ENCODE data around the gene CSRNP3. TPM values are rescaled to one million over a fixed set of nuclear protein-coding genes. Genes with fewer than 3 reads are reported as not detected.

Gene CSRNP3
- total RNA-seq, 1 donor from 2014 or later, result 18.4 TPM

- Mint-ChIP-seq H3K4me3 (peak overlapping the region; percentile 96), H3K9me3 (no peaks in the 10 kb centered on the region), H3K36me3 (no peaks in the 10 kb centered on the region), H3K4me1 (ENCODE audit: unreplicated experiment) (peaks cover 33% of the 10 kb centered on the region), H3K27me3 (no peaks in the 10 kb centered on the region), H3K27ac (peak overlapping the region; percentile 53)
- DNase-seq (ENCODE audit: extremely low spot score, unreplicated experiment), result no peak
- TF ChIP-seq, protein P1, sequence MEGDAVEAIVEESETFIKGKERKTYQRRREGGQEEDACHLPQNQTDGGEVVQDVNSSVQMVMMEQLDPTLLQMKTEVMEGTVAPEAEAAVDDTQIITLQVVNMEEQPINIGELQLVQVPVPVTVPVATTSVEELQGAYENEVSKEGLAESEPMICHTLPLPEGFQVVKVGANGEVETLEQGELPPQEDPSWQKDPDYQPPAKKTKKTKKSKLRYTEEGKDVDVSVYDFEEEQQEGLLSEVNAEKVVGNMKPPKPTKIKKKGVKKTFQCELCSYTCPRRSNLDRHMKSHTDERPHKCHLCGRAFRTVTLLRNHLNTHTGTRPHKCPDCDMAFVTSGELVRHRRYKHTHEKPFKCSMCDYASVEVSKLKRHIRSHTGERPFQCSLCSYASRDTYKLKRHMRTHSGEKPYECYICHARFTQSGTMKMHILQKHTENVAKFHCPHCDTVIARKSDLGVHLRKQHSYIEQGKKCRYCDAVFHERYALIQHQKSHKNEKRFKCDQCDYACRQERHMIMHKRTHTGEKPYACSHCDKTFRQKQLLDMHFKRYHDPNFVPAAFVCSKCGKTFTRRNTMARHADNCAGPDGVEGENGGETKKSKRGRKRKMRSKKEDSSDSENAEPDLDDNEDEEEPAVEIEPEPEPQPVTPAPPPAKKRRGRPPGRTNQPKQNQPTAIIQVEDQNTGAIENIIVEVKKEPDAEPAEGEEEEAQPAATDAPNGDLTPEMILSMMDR (conservative IDR thresholded peaks at IDR 0.05), result no peak
Measured at GRCh38 chr2:165470361-165470760, 863 bp downstream of the CSRNP3 start.

DNA sequence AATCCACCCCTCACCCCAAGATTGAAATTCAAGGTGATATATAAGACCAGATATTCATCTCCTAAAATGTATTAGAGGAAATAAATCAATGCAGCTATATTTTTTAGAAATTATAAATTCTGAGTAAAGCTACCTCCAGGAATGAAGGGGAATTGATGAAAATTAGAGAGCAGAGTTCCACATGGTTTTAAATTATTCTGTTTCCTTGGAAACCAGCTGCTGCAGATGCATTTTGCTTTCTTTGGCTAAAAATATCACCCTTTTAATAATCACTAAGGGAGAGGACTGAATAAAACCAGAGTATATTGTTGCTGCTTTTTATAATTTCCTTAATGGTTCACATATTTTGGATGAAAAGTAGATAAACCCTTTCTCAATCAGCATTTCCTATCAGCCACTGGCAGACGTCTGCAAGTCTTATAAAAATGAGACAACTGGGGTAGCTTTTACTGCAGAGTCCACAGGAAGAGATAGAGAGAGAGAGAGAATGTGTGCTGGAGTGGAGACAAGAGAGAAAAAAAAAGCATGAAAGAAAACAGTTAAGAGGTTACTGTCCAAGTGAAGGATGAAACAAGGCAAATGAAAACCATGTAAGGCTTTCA, 2.0 kb downstream of the CSRNP3 start:
- Mint-ChIP-seq H3K27ac (peak overlapping the region; percentile 6), H3K36me3 (no peaks in the 10 kb centered on the region), H3K4me1 (ENCODE audit: unreplicated experiment) (peaks cover 37% of the 10 kb centered on the region)

GRCh38 chr2:165472922-165473321, 3.4 kb downstream of the CSRNP3 start:
- no peak for DNase-seq (ENCODE audit: extremely low spot score, unreplicated experiment)
- Mint-ChIP-seq H3K36me3 (no peaks in the 10 kb centered on the region), H3K27me3 (no peaks in the 10 kb centered on the region), H3K4me3 (no peak overlapping the region), H3K4me1 (ENCODE audit: unreplicated experiment) (peaks cover 37% of the 10 kb centered on the region), H3K9me3 (no peaks in the 10 kb centered on the region), H3K27ac (no peak overlapping the region)
- TF ChIP-seq, protein P1 (conservative IDR thresholded peaks at IDR 0.05), result no peak

More for the DNA sequence above, 2.0 kb downstream of the CSRNP3 start:
- peak overlapping the region; percentile 80 for H3K4me3 Mint-ChIP-seq
- H3K27me3 Mint-ChIP-seq, result no peaks in the 10 kb centered on the region
- DNase-seq (ENCODE audit: extremely low spot score, unreplicated experiment), result no peak
- no peaks in the 10 kb centered on the region for H3K9me3 Mint-ChIP-seq
- TF ChIP-seq, protein P1 (conservative IDR thresholded peaks at IDR 0.05), result no peak

DNA sequence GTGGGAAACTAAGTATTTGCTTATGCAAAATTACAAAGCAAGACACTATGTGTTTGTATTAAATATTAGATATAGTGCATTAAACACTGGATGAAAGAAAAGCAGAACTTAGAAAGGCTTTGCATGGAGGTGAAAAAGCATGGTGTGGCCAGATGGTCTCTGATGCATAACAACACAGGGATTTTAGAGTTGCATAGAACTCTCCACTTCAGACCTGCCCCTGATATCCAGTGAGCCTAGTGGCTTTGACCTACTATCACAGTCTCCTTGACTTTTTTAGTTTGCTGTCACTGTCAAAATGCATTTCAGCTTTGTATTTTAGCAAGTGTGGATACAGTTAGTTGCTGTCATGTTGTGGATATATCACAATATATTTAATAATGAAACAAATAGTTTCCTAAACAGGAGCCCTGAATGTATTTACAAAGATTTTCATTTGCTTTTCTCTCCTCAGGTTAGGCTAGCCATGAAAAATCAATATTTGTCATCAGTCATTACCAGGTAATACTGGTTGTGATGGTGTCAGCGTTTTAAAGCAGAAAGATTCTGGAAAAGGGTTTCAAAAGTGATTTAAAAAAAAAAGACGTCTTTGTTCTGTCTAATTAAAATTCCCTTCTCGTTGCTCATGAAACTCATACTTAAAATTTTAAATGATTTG, 5.2 kb downstream of the CSRNP3 start:
- Mint-ChIP-seq H3K36me3 (peaks cover under 1% of the 10 kb centered on the region), H3K27ac (no peak overlapping the region)

DNA sequence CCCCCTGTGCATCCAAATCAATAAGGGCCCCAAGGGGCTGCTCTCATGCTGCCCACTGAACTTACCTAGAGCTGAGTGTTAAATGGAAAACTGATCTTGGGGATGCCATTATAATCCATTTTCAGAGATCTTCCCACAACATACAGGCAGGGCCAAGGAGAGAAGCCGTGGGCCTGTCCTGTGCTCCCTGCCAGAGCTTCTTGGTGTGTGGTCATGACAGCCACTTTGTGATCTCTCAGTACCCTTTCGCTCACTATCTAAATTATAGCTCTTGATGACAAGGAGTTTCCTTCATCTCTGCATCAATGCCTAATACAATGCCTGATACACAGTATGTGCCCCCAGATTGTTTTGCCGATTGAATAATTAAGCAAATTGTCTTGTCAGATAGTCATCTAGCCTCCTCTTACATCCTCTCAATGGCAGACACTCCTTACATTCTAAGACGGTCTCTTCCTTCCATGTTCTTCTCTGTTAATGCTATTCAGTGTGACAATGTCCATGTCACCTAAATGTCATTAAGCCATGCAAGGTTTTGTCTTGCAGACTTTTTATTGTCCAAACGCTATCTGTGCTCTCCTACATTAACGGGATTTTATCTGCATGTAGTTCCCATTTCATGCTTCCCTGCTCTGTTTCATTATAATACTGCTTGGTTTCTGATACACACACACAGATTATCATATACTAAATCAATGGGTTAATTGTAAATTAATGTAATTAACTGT, 5.9 kb downstream of the CSRNP3 start:
- H3K9me3 Mint-ChIP-seq, result peaks cover 10% of the 10 kb centered on the region
- no peak overlapping the region for H3K27ac Mint-ChIP-seq
- DNase-seq (ENCODE audit: extremely low spot score, unreplicated experiment), result no peak
- H3K4me3 Mint-ChIP-seq, result peak overlapping the region; percentile 9
- H3K4me1 Mint-ChIP-seq (ENCODE audit: unreplicated experiment), result peaks cover 23% of the 10 kb centered on the region
- H3K27me3 Mint-ChIP-seq, result no peaks in the 10 kb centered on the region
- TF ChIP-seq, protein P1 (conservative IDR thresholded peaks at IDR 0.05), result no peak
- H3K36me3 Mint-ChIP-seq, result peaks cover 6% of the 10 kb centered on the region

More for the DNA sequence above, 5.2 kb downstream of the CSRNP3 start:
- Mint-ChIP-seq H3K9me3 (peaks cover 4% of the 10 kb centered on the region), H3K4me3 (no peak overlapping the region), H3K4me1 (ENCODE audit: unreplicated experiment) (peaks cover 23% of the 10 kb centered on the region), H3K27me3 (no peaks in the 10 kb centered on the region)
- DNase-seq (ENCODE audit: extremely low spot score, unreplicated experiment), result no peak
- TF ChIP-seq, protein P1 (conservative IDR thresholded peaks at IDR 0.05), result no peak
